Spleen (tissue), 11 donors: ENCODE data around the gene NCOR2. TPM values are rescaled to one million over a fixed set of nuclear protein-coding genes. Genes with fewer than 3 reads are reported as not detected.

Source experiments
- DNase-seq: peaks from one replicate; pipeline ENCODE4 v3.0.0-alpha.2; 2020
- H3K27ac ChIP-seq, 8 donors: fragments of 200-600 bp; sonication (generic) in 7 of 8; 1 replicate in 4 of 8; 2 replicates in 4 of 8; pipeline versions ENCODE4 v1.5.0 to v1.8.0; 2016 to 2021; ENCODE audit warnings: inconsistent platforms in 4 of 8, mild to moderate bottlenecking in 4 of 8, moderate library complexity in 1 of 8
- H3K27me3 ChIP-seq, 7 donors: fragments of 200-600 bp; sonication (generic) in 6 of 7; replicated peaks in 1 of 7; 1 replicate in 4 of 7; 2 replicates in 3 of 7; pipeline versions ENCODE4 v1.5.0 to v1.8.0; 2016 to 2021; ENCODE audit warnings: inconsistent platforms in 3 of 7, mild to moderate bottlenecking in 1 of 7
- H3K36me3 ChIP-seq, 6 donors: fragments of 200-600 bp; sonication (generic) in 5 of 6; 1 replicate in 4 of 6; 2 replicates in 2 of 6; pipeline versions ENCODE4 v1.5.0 to v1.8.0; 2016 to 2021; ENCODE audit warnings: inconsistent platforms in 2 of 6
- H3K4me1 ChIP-seq, 6 donors: fragments of 200-600 bp; sonication (generic) in 5 of 6; 1 replicate in 3 of 6; 2 replicates in 3 of 6; pipeline versions ENCODE4 v1.5.0 to v1.8.0; 2016 to 2021; ENCODE audit warnings: inconsistent platforms in 3 of 6
- H3K4me3 ChIP-seq, 8 donors: fragments of 200-600 bp; sonication (generic) in 7 of 8; 1 replicate in 4 of 8; 2 replicates in 4 of 8; pipeline versions ENCODE4 v1.5.0 to v1.8.0; 2016 to 2021; ENCODE audit warnings: inconsistent platforms in 4 of 8, mild to moderate bottlenecking in 4 of 8, moderate library complexity in 2 of 8
- H3K9me3 ChIP-seq, 8 donors: fragments of 200-600 bp; sonication (generic) in 7 of 8; 1 replicate in 4 of 8; 2 replicates in 4 of 8; pipeline versions ENCODE4 v1.5.0 to v1.8.0; 2016 to 2021; ENCODE audit warnings: inconsistent platforms in 4 of 8
- CTCF ChIP-seq, 11 experiments: fragments of 200-600 bp in 7 of 11; fragments of 450-650 bp in 4 of 11; sonication (generic) in 4 of 11; IDR thresholded peaks in 8 of 11; conservative IDR thresholded peaks in 3 of 11; 1 replicate in 7 of 11; 2 replicates in 4 of 11; pipeline versions ENCODE4 v1.4.0 to v1.8.0; 2016 to 2021; ENCODE audit warnings: antibody characterized with exemption in 11 of 11, inconsistent platforms in 4 of 11, mild to moderate bottlenecking in 1 of 11
- POLR2A ChIP-seq, 3 donors: fragments of 450-650 bp; IDR thresholded peaks; one replicate each; pipeline ENCODE4 v1.5.1; 2017; ENCODE audit warnings: antibody characterized with exemption in 3 of 3, mild to moderate bottlenecking in 1 of 3
- POLR2AphosphoS5 ChIP-seq, 3 donors: sonication (generic); formaldehyde crosslinking; IDR thresholded peaks; one replicate each; pipeline ENCODE4 v1.5.1; 2017; ENCODE audit warnings: antibody characterized with exemption in 3 of 3
- WGBS, 5 donors: extraction: QIAGEN DNeasy Blood & Tissue Kit in 3 of 5; methylation state at CpG; one replicate each; pipeline versions ENCODE4 v1.1.5 to v1.1.7; 2013 to 2018; 5-methylcytosine and 5-hydroxymethylcytosine counted together
- intact Hi-C: fragments of 100-400 bp; cut with DNase I; formaldehyde crosslinking; loops from one replicate; pipeline ENCODE4 v1.15.0; 2023; ENCODE audit warnings: low total_unique reads
- polyA plus RNA-seq, 3 donors: library from polyadenylated mRNA; stranded (reverse); fragments of 200-250 nt; gene quantifications; one replicate each; pipeline ENCODE4 v1.2.1, GENCODE V29; 2013
- total RNA-seq, 7 donors: library from RNA; depleted of rRNA in 3 of 7; stranded (reverse); fragments of >200 nt in 3 of 7; fragmentation: NEBNext Ultra II Directional in 4 of 7; extraction: Animal tissue kit (Norgen Biotek cat#: 25700) in 4 of 7; gene quantifications; one replicate each; pipeline versions ENCODE4 v1.1.0 to v1.2.1, GENCODE V29; 2016 to 2021
- donor health status: healthy with polysubstance abuse.
- donor health status: DM: no; HTN: no; CAD: no; lungs with moderate emphysema.
- donor health status: DM: no; HTN: no; CAD: no.
- donor health status: Bipolar disorder and iron deficiency.
- donor health status: healthy.
- donor health status: DM: no; HTN: no; CAD: no.
- donor health status: DM: yes; HTN: yes; CAD: no.

The NCOR2 gene
- total and polyA plus RNA-seq, 10 donors = 13.2 to 236 (median 157) TPM

DNA sequence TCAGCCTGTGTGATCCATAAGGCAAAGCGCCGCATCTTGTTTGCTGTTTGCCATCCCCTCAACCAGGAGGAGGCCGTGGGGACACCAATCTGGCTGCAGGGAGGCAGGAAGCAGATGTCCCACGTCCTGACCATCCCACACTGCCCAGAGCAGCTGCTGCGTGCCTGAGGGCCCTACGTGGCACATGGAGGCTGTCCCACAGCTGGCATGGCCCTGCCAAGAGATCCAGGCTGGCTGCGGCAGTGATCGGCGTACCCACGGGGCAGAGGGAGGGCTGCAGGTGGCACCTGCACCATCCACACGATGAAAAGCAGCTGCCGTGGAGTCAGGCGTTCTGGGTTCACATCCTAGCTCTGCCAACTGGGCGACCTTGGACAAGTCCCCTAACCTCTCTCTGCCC is 42.0 kb downstream of the NCOR2 start:
- no peak for DNase-seq
- H3K27ac ChIP-seq = no peak overlapping the region
- 56 to 70% (median 68%) methylated on average over 9 to 14 of the region's 14 CpGs for WGBS, 5 donors
- intact Hi-C loops = no loop called here
- H3K9me3 ChIP-seq = no peaks in the 10 kb centered on the region
- peaks cover 7 to 66% (median 36%) of the 10 kb centered on the region in 6 donors for H3K4me1 ChIP-seq
- H3K27me3 ChIP-seq = no peaks in the 10 kb centered on the region
- H3K36me3 ChIP-seq = peaks cover 0 to 50% (median 0%) of the 10 kb centered on the region in 6 donors
- H3K4me3 ChIP-seq = no peak overlapping the region
- TF ChIP-seq POLR2A (IDR thresholded peaks at IDR 0.05) = no peak
- TF ChIP-seq POLR2AphosphoS5 (IDR thresholded peaks at IDR 0.05) = peak in 2 of 3 donors; percentile 11 to 62

DNA sequence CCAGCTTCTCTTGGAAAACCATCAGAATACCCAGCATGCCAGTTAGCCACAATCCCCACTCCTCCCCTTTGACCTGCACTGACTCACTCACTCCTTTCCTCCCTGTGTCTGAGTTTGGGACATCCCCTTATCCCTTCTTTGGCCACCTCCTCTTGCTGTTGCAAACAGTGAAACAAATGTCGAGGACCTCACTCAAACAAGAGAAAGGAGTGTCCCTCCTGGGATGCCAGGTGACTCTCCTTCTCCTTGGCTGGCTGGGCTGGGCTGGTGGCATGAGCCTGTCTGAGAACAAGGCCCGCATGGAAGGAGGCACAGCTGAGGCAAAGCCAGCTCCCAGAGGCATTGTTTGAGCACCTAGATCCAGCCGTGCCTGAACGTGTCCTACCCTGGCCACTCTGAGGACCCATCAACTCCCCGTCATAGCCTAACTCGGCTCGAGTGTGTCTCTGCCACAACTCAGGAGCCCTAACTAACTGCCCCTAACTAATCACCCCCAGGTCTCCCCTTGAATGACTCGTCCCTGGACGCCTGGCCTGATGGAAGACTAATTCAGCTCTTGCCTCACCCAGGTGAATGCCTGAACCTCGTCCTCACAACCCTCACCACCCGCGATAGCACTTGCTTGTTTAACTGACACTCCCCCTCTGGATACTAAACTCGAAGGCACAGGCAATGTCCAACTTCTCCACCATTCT is 43.0 kb downstream of the NCOR2 start:
- Histone ChIP-seq H3K4me3 (no peak overlapping the region), H3K4me1 (peaks cover 18 to 75% (median 46%) of the 10 kb centered on the region in 6 donors), H3K36me3 (peaks cover 0 to 45% (median 0%) of the 10 kb centered on the region in 6 donors), H3K9me3 (no peaks in the 10 kb centered on the region), H3K27me3 (no peaks in the 10 kb centered on the region), H3K27ac (no peak overlapping the region)
- no peak for TF ChIP-seq POLR2AphosphoS5 (IDR thresholded peaks at IDR 0.05)
- TF ChIP-seq POLR2A (IDR thresholded peaks at IDR 0.05) = no peak
- no peak for TF ChIP-seq CTCF (IDR thresholded peaks at IDR 0.05 in 8 of 11, conservative IDR thresholded peaks at IDR 0.05 in 3 of 11)
- no peak for DNase-seq
- 81 to 97% (median 84%) methylated on average over 13 of the region's 13 CpGs for WGBS, 5 donors
- intact Hi-C loops = no loop called here

DNA sequence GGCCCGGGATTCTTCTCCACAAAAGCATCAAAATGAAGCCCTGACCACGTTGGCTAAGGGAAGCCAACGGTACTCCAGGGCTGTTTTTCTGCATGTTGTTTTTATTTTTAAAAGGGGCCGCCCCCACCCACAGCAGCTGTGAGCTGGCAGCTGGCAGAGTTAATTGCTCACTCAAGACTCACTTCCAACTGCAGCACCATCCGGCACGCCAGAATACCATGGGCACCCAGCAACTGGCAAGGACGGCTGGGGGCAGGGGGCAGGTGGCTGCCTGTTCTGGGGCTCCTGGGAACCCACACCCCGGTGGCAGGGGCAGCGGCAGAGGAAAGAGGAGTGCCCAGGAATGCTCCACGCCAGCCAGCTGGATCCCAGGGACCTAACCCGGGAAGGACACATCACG is 44.3 kb downstream of the NCOR2 start:
- no peak overlapping the region for H3K4me3 ChIP-seq
- H3K9me3 ChIP-seq = no peaks in the 10 kb centered on the region
- WGBS, 5 donors = 44 to 52% (median 46%) methylated on average over 9 to 12 of the region's 12 CpGs
- H3K27ac ChIP-seq = peak overlapping the region in 2 of 8 donors; percentile 1 to 33
- H3K36me3 ChIP-seq = peaks cover 0 to 45% (median 0%) of the 10 kb centered on the region in 6 donors
- TF ChIP-seq POLR2AphosphoS5 (IDR thresholded peaks at IDR 0.05) (peak in 1 of 3 donors; percentile 17), POLR2A (IDR thresholded peaks at IDR 0.05) (no peak)
- intact Hi-C loops = no loop called here
- no peaks in the 10 kb centered on the region for H3K27me3 ChIP-seq
- peaks cover 25 to 86% (median 58%) of the 10 kb centered on the region in 6 donors for H3K4me1 ChIP-seq
- no peak for DNase-seq

- Histone ChIP-seq H3K4me3 (no peak overlapping the region), H3K27ac (no peak overlapping the region), H3K4me1 (peaks cover 27 to 99% (median 80%) of the 10 kb centered on the region in 6 donors), H3K9me3 (no peaks in the 10 kb centered on the region), H3K27me3 (no peaks in the 10 kb centered on the region), H3K36me3 (peaks cover 0 to 28% (median 0%) of the 10 kb centered on the region in 6 donors)
- WGBS, 5 donors = 15 to 37% (median 28%) methylated on average over 5 to 10 of the region's 10 CpGs
- no peak for DNase-seq
- intact Hi-C loops = no loop called here
- TF ChIP-seq CTCF (IDR thresholded peaks at IDR 0.05 in 8 of 11, conservative IDR thresholded peaks at IDR 0.05 in 3 of 11) (no peak), POLR2A (IDR thresholded peaks at IDR 0.05) (no peak), POLR2AphosphoS5 (IDR thresholded peaks at IDR 0.05) (peak in 1 of 3 donors; percentile 33)
Observed at GRCh38 chr12:124520907-124521306, 46.5 kb downstream of the NCOR2 start.

GRCh38 chr12:124520265-124520701 is 47.1 kb downstream of the NCOR2 start:
- WGBS, 5 donors = 65 to 74% (median 69%) methylated on average over 10 to 14 of the region's 14 CpGs
- TF ChIP-seq POLR2A (IDR thresholded peaks at IDR 0.05) = no peak
- TF ChIP-seq POLR2AphosphoS5 (IDR thresholded peaks at IDR 0.05) = no peak
- TF ChIP-seq CTCF (IDR thresholded peaks at IDR 0.05 in 8 of 11, conservative IDR thresholded peaks at IDR 0.05 in 3 of 11) = no peak
- intact Hi-C loops = no loop called here
- Histone ChIP-seq H3K4me3 (no peak overlapping the region), H3K27ac (peak overlapping the region in 5 of 8 donors; percentile 50 to 93 (median 84)), H3K9me3 (no peaks in the 10 kb centered on the region), H3K27me3 (no peaks in the 10 kb centered on the region), H3K4me1 (peaks cover 27 to 99% (median 82%) of the 10 kb centered on the region in 6 donors), H3K36me3 (peaks cover 0 to 28% (median 0%) of the 10 kb centered on the region in 6 donors)
- no peak for DNase-seq
